GM12892 (cell line): ENCODE results near the gene MAN1A2.

Source experiments
- POLR2A ChIP-seq: IDR thresholded peaks from 2 replicates; pipeline ENCODE4 v1.6.1; 2011; ENCODE audit warnings: low read depth, low read length, control low read depth
- TAF1 ChIP-seq: IDR thresholded peaks from 2 replicates; pipeline ENCODE4 v1.6.1; 2011; ENCODE audit warnings: low read depth, mild to moderate bottlenecking, control low read depth, low read length, borderline replicate concordance

DNA sequence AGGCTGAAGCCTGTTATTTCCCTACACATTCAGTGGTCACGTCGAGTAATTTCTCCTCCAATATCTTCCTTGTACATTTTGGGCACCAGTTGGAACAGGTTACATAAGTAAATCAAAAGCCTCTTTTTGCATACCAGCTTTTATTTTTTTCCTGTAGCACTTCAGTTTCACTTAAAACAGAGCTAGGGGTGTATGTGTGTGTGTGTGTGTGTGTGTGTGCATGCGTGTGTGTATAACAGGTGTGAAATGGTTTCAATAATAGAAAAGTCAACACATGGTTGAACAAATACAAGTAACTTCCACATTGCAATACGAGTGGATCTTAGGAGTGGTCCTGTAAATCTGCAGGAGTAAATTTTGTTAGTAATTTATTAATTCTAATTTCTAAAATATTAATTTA is 3.0 kb upstream of the MAN1A2 start:
- TF ChIP-seq POLR2A (no peak), TAF1 (no peak)
